K562 (cell line): ENCODE results near the gene MCOLN2. TPM values are rescaled to one million over a fixed set of nuclear protein-coding genes. Genes with fewer than 3 reads are reported as not detected.

Source experiments
- ATAC-seq: fragments of 200-7000 bp; cut with Tn5 transposase; 3 replicates; pipeline ENCODE4 v1.9.1; 2020; ENCODE audit warnings: moderate library complexity
- BruUV-seq: library from RNA; stranded (reverse); fragments of 400-500 nt; replicated peaks from 2 replicates; lab custom pipeline; 2021; lab: Mats Ljungman, UMichigan
- CTCF ChIA-PET: fragments of 300-600 bp; formaldehyde crosslinking; extraction: SDS; loops from one replicate; lab custom pipeline; 2021; ENCODE audit warnings: low intra/inter-chr PET ratio; lab: Yijun Ruan, JAX
- POLR2A ChIA-PET: fragments of 300-600, 350-650 bp; sonication (Branson Sonifier 250); formaldehyde crosslinking; extraction: SDS; loops from one replicate; lab custom pipeline; 2021; ENCODE audit warnings: antibody characterized with exemption, inconsistent platforms; lab: Yijun Ruan, JAX
- DNase-seq, 4 experiments: peaks; one replicate each; pipeline versions ENCODE4 v3.0.0 to v3.0.0-alpha.2; 2011 to 2018; ENCODE audit warnings: low spot score in 3 of 4, mixed read lengths in 3 of 4; ENCODE audit errors: extremely low read depth in 1 of 4
- FAIRE-seq: peaks from 2 replicates; lab custom pipeline; 2011; peaks lifted over from hg19 to GRCh38; lab: Jason Lieb, UNC
- H2AFZ ChIP-seq: 2 replicates; pipeline ENCODE4 v1.6.0; 2011; ENCODE audit warnings: low read depth, low read length, control low read depth, inconsistent platforms
- H3K27ac ChIP-seq: fragments of 200-600 bp; 3 replicates; pipeline ENCODE4 v1.8.0; 2011; ENCODE audit warnings: low read depth, mild to moderate bottlenecking, control low read depth, inconsistent platforms, low read length, moderate library complexity, mixed read lengths; ENCODE audit errors: extremely low read depth
- H3K27me3 ChIP-seq, 2 experiments: fragments of 300-600 bp in 1 of 2; 2 replicates in 1 of 2; 3 replicates in 1 of 2; pipeline versions ENCODE4 v1.6.0 to v1.8.0; 2011; ENCODE audit warnings: inconsistent platforms in 2 of 2, low read length in 2 of 2, mild to moderate bottlenecking in 1 of 2, mixed read lengths in 1 of 2, moderate library complexity in 1 of 2; ENCODE audit not compliant: control insufficient read depth in 2 of 2, insufficient read depth in 2 of 2
- H3K36me3 ChIP-seq: fragments of 300-600 bp; 3 replicates; pipeline ENCODE4 v1.8.0; 2011; ENCODE audit warnings: mild to moderate bottlenecking, low read length, inconsistent platforms; ENCODE audit not compliant: control insufficient read depth, insufficient read depth
- H3K4me1 ChIP-seq, 2 experiments: fragments of 200-600 bp in 1 of 2; replicated peaks in 1 of 2; 2 replicates in 1 of 2; 3 replicates in 1 of 2; pipeline versions ENCODE4 v1.5.1 to v1.8.0; 2011; ENCODE audit warnings: inconsistent platforms in 2 of 2, low read length in 2 of 2, mild to moderate bottlenecking in 1 of 2, mixed read lengths in 1 of 2, moderate library complexity in 1 of 2; ENCODE audit not compliant: control insufficient read depth in 2 of 2, insufficient read depth in 2 of 2
- H3K4me2 ChIP-seq: 2 replicates; pipeline ENCODE4 v1.6.1; 2011; ENCODE audit warnings: low read length, control low read depth, inconsistent platforms, mixed read lengths; ENCODE audit not compliant: insufficient read depth
- H3K4me3 ChIP-seq: fragments of 200-600 bp; sonication (generic), shearing (Covaris generic); 2 replicates; pipeline ENCODE4 v1.5.1; 2016; ENCODE audit warnings: control low read depth, inconsistent platforms
- H3K79me2 ChIP-seq: fragments of 200-600 bp; 3 replicates; pipeline ENCODE4 v1.8.0; 2011; ENCODE audit warnings: low read length, inconsistent platforms; ENCODE audit not compliant: control insufficient read depth, insufficient read depth
- H3K9ac ChIP-seq, 2 experiments: 2 replicates each; pipeline versions ENCODE4 v1.6.0 to v1.6.1; 2011; ENCODE audit warnings: low read depth in 2 of 2, low read length in 2 of 2, control low read depth in 1 of 2, inconsistent platforms in 1 of 2, mild to moderate bottlenecking in 1 of 2, mixed read lengths in 1 of 2; ENCODE audit not compliant: insufficient read depth in 1 of 2
- H3K9me1 ChIP-seq: one replicate; pipeline ENCODE4 v1.6.0; 2011; ENCODE audit warnings: inconsistent platforms, mild to moderate bottlenecking, low read length, moderate library complexity; ENCODE audit not compliant: control insufficient read depth, insufficient read depth
- H3K9me3 ChIP-seq: replicated peaks from 2 replicates; pipeline ENCODE4 v1.5.1; 2011; ENCODE audit warnings: low read depth, low read length, inconsistent platforms; ENCODE audit not compliant: control insufficient read depth, insufficient read depth
- H4K20me1 ChIP-seq: replicated peaks from 2 replicates; pipeline ENCODE4 v1.6.1; 2011; ENCODE audit warnings: low read length, inconsistent platforms, mixed read lengths; ENCODE audit not compliant: control insufficient read depth, insufficient read depth
- CTBP1 ChIP-seq: fragments of 450-650 bp; IDR thresholded peaks from 2 replicates; pipeline ENCODE4 v1.6.1; 2016; ENCODE audit warnings: borderline replicate concordance
- CTCF ChIP-seq, 3 experiments: IDR thresholded peaks in 2 of 3; conservative IDR thresholded peaks in 1 of 3; 2 replicates each; pipeline ENCODE4 v1.5.1; 2011 to 2012; ENCODE audit warnings: low read length in 3 of 3, mild to moderate bottlenecking in 3 of 3, control low read depth in 2 of 3, improper control_type of control experiment in 1 of 3, inconsistent platforms in 1 of 3, low read depth in 1 of 3, mixed read lengths in 1 of 3, moderate library complexity in 1 of 3; ENCODE audit not compliant: insufficient read depth in 2 of 3
- ELF1 ChIP-seq: fragments of 200-800 bp; sonication (Bioruptor generic); IDR thresholded peaks from 2 replicates; pipeline ENCODE4 v1.6.1; 2016; ENCODE audit warnings: missing genetic modification characterization, missing compliant biosample characterization
- FOXJ2 ChIP-seq: fragments of 200-800 bp; sonication (Bioruptor generic); IDR thresholded peaks from 2 replicates; pipeline ENCODE4 v1.6.1; 2016; ENCODE audit warnings: missing genetic modification characterization, missing compliant biosample characterization
- NFXL1 ChIP-seq: fragments of 450-650 bp; formaldehyde crosslinking; IDR thresholded peaks from 2 replicates; pipeline ENCODE4 v1.4.0; 2021; ENCODE audit warnings: mild to moderate bottlenecking
- PTBP1 ChIP-seq: fragments of 200-400 bp; formaldehyde crosslinking; IDR thresholded peaks from 2 replicates; pipeline ENCODE4 v1.6.1; 2017; ENCODE audit warnings: low read depth, low read length
- STAG1 ChIP-seq: sonication (generic); formaldehyde crosslinking; IDR thresholded peaks from 2 replicates; pipeline ENCODE4 v1.5.0; 2020; ENCODE audit warnings: missing genetic modification reagents, borderline replicate concordance
- TSHZ1 ChIP-seq: fragments of 250-450 bp; sonication (Bioruptor Pico); IDR thresholded peaks from 2 replicates; pipeline ENCODE4 v1.4.0; 2020; ENCODE audit warnings: mild to moderate bottlenecking, moderate library complexity
- XRCC5 ChIP-seq: fragments of 200-400 bp; formaldehyde crosslinking; IDR thresholded peaks from 2 replicates; pipeline ENCODE4 v1.6.1; 2017; ENCODE audit warnings: low read depth, mild to moderate bottlenecking, low read length
- ZNF445 ChIP-seq: fragments of 250-450 bp; sonication (Bioruptor Pico); IDR thresholded peaks from 2 replicates; pipeline ENCODE4 v1.4.0; 2020; ENCODE audit warnings: low read depth, mild to moderate bottlenecking, moderate library complexity
- WGBS: fragments of 100-300 bp; shearing (Covaris generic); methylation state at CpG from one replicate; pipeline ENCODE4 v1.1.6; 2016; ENCODE audit warnings: low coverage, mixed read lengths; ENCODE audit not compliant: insufficient coverage; ENCODE audit errors: missing lambda C conversion rate; 5-methylcytosine and 5-hydroxymethylcytosine counted together
- in situ Hi-C: fragments of 300-500 bp; cut with MboI; formaldehyde crosslinking; loops from 4 replicates; pipeline ENCODE4 v1.15.0; 2018; ENCODE audit warnings: inconsistent platforms, mixed read lengths
- intact Hi-C: fragments of 100-400 bp; cut with micrococcal nuclease; formaldehyde crosslinking; loops from 2 replicates; pipeline ENCODE4 v1.14.2; 2022
- polyA plus RNA-seq, 8 experiments: library from polyadenylated mRNA; depleted of rRNA in 4 of 8; stranded (reverse) in 5 of 8; unstranded in 3 of 8; fragments of >200 nt; fragmentation: Nextera tagmentation in 2 of 8; fragmentation: Illumina TruSeq in 1 of 8; extraction: Ambion mirVana in 2 of 8; extraction: Trizol in 1 of 8; gene quantifications; 2 replicates each; pipeline versions ENCODE4 v1.2.1 to v1.2.3, GENCODE V29; 2011 to 2014; ENCODE audit warnings: inconsistent platforms in 1 of 8, missing spikeins in 1 of 8
- total RNA-seq, 7 experiments: library from RNA; depleted of rRNA in 6 of 7; stranded (reverse); fragments of >200 nt in 6 of 7; fragmentation: Illumina TruSeq in 2 of 7; extraction: Trizol in 2 of 7; gene quantifications; 2 replicates each; pipeline versions ENCODE4 v1.2.1 to v1.2.3, GENCODE V29; 2011 to 2021; ENCODE audit warnings: low replicate concordance in 1 of 7

The MCOLN2 gene
- total and polyA plus RNA-seq, 9 of the 15 experiments (the other 6 are each of a cell fraction or from before 2014, with no cell fraction given), result 0.18 TPM; not detected in 8

- H3K9me3 ChIP-seq, result no peaks in the 10 kb centered on the region
- no peak overlapping the region for H3K27ac ChIP-seq
- in situ Hi-C loops, result loop anchor here (25.0 kb wide), 1 partner anchor 1027 kb away; no protein-coding TSS in a partner anchor
These were observed 57.8 kb downstream of the MCOLN2 start for GRCh38 chr1:84939151-84939550.

GRCh38 chr1:84936116-84936810, 60.6 kb downstream of the MCOLN2 start:
- Histone ChIP-seq H3K4me1 (no peaks in the 10 kb centered on the region), H3K36me3 (no peaks in the 10 kb centered on the region), H3K4me3 (no peak overlapping the region), H4K20me1 (no peaks in the 10 kb centered on the region), H3K9ac (no peak overlapping the region), H3K79me2 (no peaks in the 10 kb centered on the region), H3K27me3 (peaks cover 13 to 18% of the 10 kb centered on the region in 2 experiments; a peak in 4 of 5 replicates), H3K9me1 (no peaks in the 10 kb centered on the region), H2AFZ (no peak overlapping the region), H3K27ac (no peak overlapping the region), H3K9me3 (no peaks in the 10 kb centered on the region), H3K4me2 (no peak overlapping the region)
- in situ Hi-C loops, result loop anchor here (25.0 kb wide), 1 partner anchor 1024 kb away; no protein-coding TSS in a partner anchor
- peak; percentile 60 to 71 (median 63) for DNase-seq
- peak; percentile 88 for ATAC-seq
- ChIA-PET POLR2A (interaction anchor here (1.7 kb wide), 1 partner anchor 12 kb away, joined by 7 read pairs; no protein-coding TSS in a partner anchor), CTCF (no interaction called here)
- BruUV-seq, result no TSS peak
- WGBS, result 3% methylated on average over 5 of the region's 5 CpGs
- intact Hi-C loops, result loop anchor here (5.0 to 10.0 kb wide), 3 partner anchors 164 to 1031 kb away; no protein-coding TSS in a partner anchor
- FAIRE-seq, result peak; percentile 97
- TF ChIP-seq ZNF445 (CRISPR knock-in tag), result no peak
- no peak for TF ChIP-seq XRCC5
- 0 out of 2 replicates have a peak, but pooled peaks have one; percentile 14 for TF ChIP-seq CTBP1
- TF ChIP-seq TSHZ1 (CRISPR knock-in tag), result no peak
- TF ChIP-seq ELF1 (tag), result 0 out of 2 replicates have a peak, but pooled peaks have one; percentile 25
- peak; percentile 67 to 90 (median 87) for TF ChIP-seq CTCF (IDR thresholded peaks at IDR 0.05 in 2 of 3, conservative IDR thresholded peaks at IDR 0.05 in 1 of 3; ENCODE audit: insufficient read depth in 2 of 3, low read depth in 1 of 3, low read length in 3 of 3)
- peak; percentile 68; the same call in 1 of the 2 replicates for TF ChIP-seq STAG1 (CRISPR knock-in tag)

More at GRCh38 chr1:84939151-84939550, 57.8 kb downstream of the MCOLN2 start:
- FAIRE-seq (no peak), ATAC-seq (no peak), DNase-seq (no peak)
- ChIA-PET CTCF (no interaction called here), POLR2A (no interaction called here)
- intact Hi-C loops, result loop anchor here (5.0 to 10.0 kb wide), 3 partner anchors 167 to 1034 kb away; no protein-coding TSS in a partner anchor
- Histone ChIP-seq H3K9ac (no peak overlapping the region), H3K36me3 (no peaks in the 10 kb centered on the region), H3K27me3 (peaks cover 22 to 30% of the 10 kb centered on the region in 2 experiments; a peak in 4 of 5 replicates), H3K4me3 (no peak overlapping the region), H3K4me1 (no peaks in the 10 kb centered on the region), H3K9me1 (no peaks in the 10 kb centered on the region), H3K79me2 (no peaks in the 10 kb centered on the region), H4K20me1 (no peaks in the 10 kb centered on the region), H3K4me2 (no peak overlapping the region), H2AFZ (no peak overlapping the region)
- TF ChIP-seq FOXJ2 (tag) (no peak), PTBP1 (no peak), NFXL1 (no peak)
- no TSS peak for BruUV-seq
- 1% methylated on average over 8 of the region's 8 CpGs for WGBS
